Pancreas (tissue), 10 donors: ENCODE data around the gene CPSF6. TPM values are rescaled to one million over a fixed set of nuclear protein-coding genes. Genes with fewer than 3 reads are reported as not detected.

ENCODE experiments used
- ATAC-seq, 4 donors: fragments of 200-7000 bp; cut with Tn5 transposase; one replicate each; pipeline versions ENCODE4 v1.8.0 to v1.9.1; 2020; ENCODE audit warnings: mild to moderate bottlenecking in 4 of 4, moderate library complexity in 4 of 4
- DNase-seq, 6 donors: peaks; one replicate each; pipeline ENCODE4 v3.0.0-alpha.2; 2020
- FAIRE-seq: peaks from 2 replicates; lab custom pipeline; 2012; peaks lifted over from hg19 to GRCh38; lab: Jason Lieb, UNC
- H3K27ac ChIP-seq, 4 donors: fragments of 200-600 bp; sonication (generic); 1 replicate in 3 of 4; 2 replicates in 1 of 4; pipeline versions ENCODE4 v1.5.0 to v1.8.0; 2020
- H3K27me3 ChIP-seq, 4 donors: fragments of 200-600 bp; one replicate each; pipeline ENCODE4 v1.8.0; 2021
- H3K36me3 ChIP-seq, 3 donors: fragments of 200-600 bp; sonication (generic) in 1 of 3; one replicate each; pipeline versions ENCODE4 v1.5.0 to v1.8.0; 2020 to 2021
- H3K4me1 ChIP-seq, 3 donors: fragments of 200-600 bp; one replicate each; pipeline ENCODE4 v1.8.0; 2021
- H3K4me3 ChIP-seq, 4 donors: fragments of 200-600 bp; sonication (generic) in 2 of 4; one replicate each; pipeline versions ENCODE4 v1.5.0 to v1.8.0; 2020 to 2021
- H3K9me3 ChIP-seq, 4 donors: fragments of 200-600 bp; one replicate each; pipeline ENCODE4 v1.8.0; 2021
- CTCF ChIP-seq, 4 donors: fragments of 200-600 bp; sonication (generic) in 3 of 4; IDR thresholded peaks; one replicate each; pipeline versions ENCODE4 v1.5.0 to v1.8.0; 2021; ENCODE audit warnings: antibody characterized with exemption in 4 of 4
- WGBS, 2 donors: extraction: QIAGEN DNeasy Blood & Tissue Kit; methylation state at CpG; one replicate each; pipeline ENCODE4 v1.1.7; 2013; 5-methylcytosine and 5-hydroxymethylcytosine counted together
- intact Hi-C, 3 donors: fragments of 100-400 bp; cut with DNase I; formaldehyde crosslinking; loops; one replicate each; pipeline versions ENCODE4 v1.11.1 to v1.14.2; 2022
- polyA plus RNA-seq, 2 donors: library from polyadenylated mRNA; stranded (reverse); fragments of 200-250 nt; gene quantifications; one replicate each; pipeline ENCODE4 v1.2.3, GENCODE V29; 2013
- total RNA-seq, 6 donors: library from RNA; stranded (reverse); fragmentation: NEBNext Ultra II Directional in 4 of 6; extraction: Animal tissue kit (Norgen Biotek cat#: 25700) in 4 of 6; gene quantifications; one replicate each; pipeline versions ENCODE4 v1.2.1 to v1.2.4, GENCODE V29; 2021 to 2023
- donor health status: healthy with polysubstance abuse.
- donor health status: DM: no; HTN: no; CAD: no; lungs with moderate emphysema.
- donor health status: DM: no; HTN: no; CAD: no.
- donor health status: control.
- donor health status: control.
- donor health status: Bipolar disorder and iron deficiency.
- donor health status: DM: yes; HTN: yes; CAD: no.
- donor health status: DM: no; HTN: no; CAD: no.
- donor health status: DM: no; HTN: no; CAD: no.
- donor health status: DM: yes; HTN: yes; CAD: no.

Gene CPSF6
- total and polyA plus RNA-seq, 8 donors = 14.1 to 34.2 (median 25.1) TPM

- Histone ChIP-seq H3K4me1 (peaks cover 18 to 37% (median 26%) of the 10 kb centered on the region in 3 donors), H3K4me3 (no peak overlapping the region), H3K9me3 (no peaks in the 10 kb centered on the region), H3K27ac (no peak overlapping the region), H3K27me3 (no peaks in the 10 kb centered on the region), H3K36me3 (no peaks in the 10 kb centered on the region)
- intact Hi-C loops = no loop called here
- ATAC-seq (peak in 2 of 4 donors; percentile 34 to 54), FAIRE-seq (no peak), DNase-seq (no peak)
- no peak for TF ChIP-seq CTCF (IDR thresholded peaks at IDR 0.05)
- WGBS, 2 donors = 35 to 52% methylated on average over 3 of the region's 3 CpGs
Measured at GRCh38 chr12:69247268-69248018, 8.1 kb downstream of the CPSF6 start.

GRCh38 chr12:69252033-69252432 is 12.7 kb downstream of the CPSF6 start:
- Histone ChIP-seq H3K4me3 (no peak overlapping the region), H3K36me3 (peaks cover 0 to 20% (median 5%) of the 10 kb centered on the region in 3 donors), H3K27me3 (no peaks in the 10 kb centered on the region), H3K9me3 (no peaks in the 10 kb centered on the region), H3K4me1 (peaks cover 10 to 16% (median 12%) of the 10 kb centered on the region in 3 donors), H3K27ac (no peak overlapping the region)
- FAIRE-seq (no peak), DNase-seq (no peak), ATAC-seq (peak in 1 of 4 donors; percentile 17)
- TF ChIP-seq CTCF (IDR thresholded peaks at IDR 0.05) = no peak
- 0 to 3% methylated on average over 1 of the region's 1 CpG for WGBS, 2 donors
- intact Hi-C loops = loop anchor here in 1 of 3 donors (10.0 kb wide), 1 partner anchor 97 kb away; no protein-coding TSS in a partner anchor

- intact Hi-C loops = loop anchor here in 1 of 3 donors (10.0 kb wide), 1 partner anchor 99 kb away; no protein-coding TSS in a partner anchor
- ATAC-seq (peak in 3 of 4 donors; percentile 70 to 86 (median 81)), FAIRE-seq (no peak), DNase-seq (no peak)
- H3K27me3 ChIP-seq = no peaks in the 10 kb centered on the region
- no peak overlapping the region for H3K27ac ChIP-seq
- H3K36me3 ChIP-seq = peaks cover 0 to 38% (median 18%) of the 10 kb centered on the region in 3 donors
- no peaks in the 10 kb centered on the region for H3K4me1 ChIP-seq
- no peaks in the 10 kb centered on the region for H3K9me3 ChIP-seq
- peak; percentile 35 to 48 (median 42) for TF ChIP-seq CTCF (IDR thresholded peaks at IDR 0.05)
- H3K4me3 ChIP-seq = no peak overlapping the region
Measured at GRCh38 chr12:69254046-69254445, 14.7 kb downstream of the CPSF6 start.

DNA sequence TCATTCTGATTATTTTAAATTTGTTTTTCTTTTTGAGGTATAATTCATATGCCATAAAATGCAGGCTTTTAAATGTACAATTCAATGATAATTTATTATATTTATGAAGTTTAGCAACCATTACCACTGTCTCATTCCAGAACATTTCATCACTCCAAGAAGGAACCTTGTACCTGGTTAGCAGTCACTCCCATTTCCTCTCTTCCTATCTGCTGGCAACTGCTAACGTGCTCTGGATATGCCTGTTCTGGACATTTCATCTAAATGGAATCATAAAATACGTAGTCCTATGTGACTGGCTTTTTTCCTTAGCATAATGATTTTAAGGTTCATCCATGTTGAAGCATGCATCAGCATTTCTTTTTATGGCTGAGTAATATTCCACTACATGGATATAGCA is 15.5 kb downstream of the CPSF6 start:
- Histone ChIP-seq H3K27me3 (no peaks in the 10 kb centered on the region), H3K4me1 (no peaks in the 10 kb centered on the region), H3K36me3 (peaks cover 0 to 46% (median 18%) of the 10 kb centered on the region in 3 donors), H3K4me3 (no peak overlapping the region), H3K9me3 (no peaks in the 10 kb centered on the region), H3K27ac (no peak overlapping the region)
- TF ChIP-seq CTCF (IDR thresholded peaks at IDR 0.05) = no peak
- FAIRE-seq = no peak
- ATAC-seq = no peak
- DNase-seq = no peak
- WGBS, 2 donors = 89 to 94% methylated on average over 2 of the region's 2 CpGs
- intact Hi-C loops = loop anchor here in 1 of 3 donors (10.0 kb wide), 1 partner anchor 100 kb away; no protein-coding TSS in a partner anchor

DNA sequence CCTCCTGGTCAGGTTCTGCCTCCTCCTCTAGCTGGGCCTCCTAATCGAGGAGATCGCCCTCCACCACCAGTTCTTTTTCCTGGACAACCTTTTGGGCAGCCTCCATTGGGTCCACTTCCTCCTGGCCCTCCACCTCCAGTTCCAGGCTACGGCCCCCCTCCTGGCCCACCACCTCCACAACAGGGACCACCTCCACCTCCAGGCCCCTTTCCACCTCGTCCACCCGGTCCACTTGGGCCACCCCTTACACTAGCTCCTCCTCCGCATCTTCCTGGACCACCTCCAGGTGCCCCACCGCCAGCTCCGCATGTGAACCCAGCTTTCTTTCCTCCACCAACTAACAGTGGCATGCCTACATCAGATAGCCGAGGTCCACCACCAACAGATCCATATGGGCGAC is 19.3 kb downstream of the CPSF6 start:
- peak in 2 of 6 donors; percentile 24 to 55 for DNase-seq
- Histone ChIP-seq H3K4me1 (no peaks in the 10 kb centered on the region), H3K36me3 (peaks cover 0 to 80% (median 18%) of the 10 kb centered on the region in 3 donors), H3K27ac (no peak overlapping the region), H3K4me3 (no peak overlapping the region), H3K27me3 (no peaks in the 10 kb centered on the region), H3K9me3 (no peaks in the 10 kb centered on the region)
- FAIRE-seq = no peak
- intact Hi-C loops = loop anchor here in 1 of 3 donors (10.0 kb wide), 1 partner anchor 104 kb away; no protein-coding TSS in a partner anchor
- 92 to 96% methylated on average over 10 of the region's 10 CpGs for WGBS, 2 donors
- TF ChIP-seq CTCF (IDR thresholded peaks at IDR 0.05) = no peak
- ATAC-seq = no peak
